NCI-H2196 (cell line): ENCODE results near the gene CDC42EP5.
A peak's percentile ranks its signal among the peaks of the same experiment; 100 is the strongest.
"Not testable (repeated sequence)": the region's sequence is repeated elsewhere in the genome, so short reads cannot be mapped to it uniquely, and the experiment has no call there.

Source experiments
- DNase-seq: peaks from one replicate; lab custom pipeline; 2025; ENCODE audit not compliant: unreplicated experiment; lab: John Stamatoyannopoulos, UW

Gene CDC42EP5

GRCh38 chr19:54489766-54490165 lies 16.7 kb upstream of the CDC42EP5 start:
- no peak for DNase-seq

DNA sequence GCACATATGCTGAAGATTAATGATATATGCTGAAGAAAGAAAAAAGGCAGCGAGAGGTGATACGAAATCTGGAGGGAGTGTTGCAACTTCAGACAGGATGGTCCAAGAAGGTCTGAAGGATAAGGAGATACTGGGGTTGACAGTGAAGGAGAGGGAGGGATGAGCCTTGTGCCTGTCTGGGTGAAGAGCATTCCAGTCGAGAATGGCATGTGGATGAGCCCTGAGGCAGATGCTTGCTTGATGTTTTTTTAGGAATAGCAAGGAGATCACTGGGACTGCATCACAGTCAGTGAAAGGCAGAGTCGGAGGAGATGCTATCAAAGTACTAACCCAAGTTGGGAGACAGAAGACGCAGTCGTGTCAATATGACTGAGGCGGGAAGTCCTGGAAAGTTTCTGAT lies 16.2 kb upstream of the CDC42EP5 start:
- no peak for DNase-seq

- no peak for DNase-seq
Measured at GRCh38 chr19:54485851-54486250, 12.8 kb upstream of the CDC42EP5 start.

DNA sequence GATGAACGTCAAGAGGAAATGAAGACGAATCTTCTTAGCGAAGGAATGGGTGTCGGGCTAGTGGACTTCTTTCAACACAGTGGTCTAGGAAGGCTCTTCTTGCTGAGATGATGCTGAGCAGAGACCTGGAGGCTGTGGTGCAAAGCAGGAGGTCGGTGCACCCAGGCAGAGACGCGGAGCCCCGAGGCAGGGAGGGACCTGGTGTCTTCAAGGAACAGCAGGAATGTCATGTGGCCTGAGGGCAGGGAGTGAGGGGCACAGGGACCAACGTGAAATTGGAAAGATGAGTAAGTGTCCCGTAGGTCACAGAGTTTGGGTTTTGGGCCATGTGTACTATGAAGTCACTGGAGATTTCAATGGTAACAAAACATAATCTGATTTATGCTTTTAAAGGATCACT lies 11.4 kb upstream of the CDC42EP5 start:
- DNase-seq, result no peak

GRCh38 chr19:54482889-54483288 lies 9.8 kb upstream of the CDC42EP5 start:
- DNase-seq, result no peak

- DNase-seq, result peak; percentile 66
Measured at GRCh38 chr19:54481326-54481930, 8.3 kb upstream of the CDC42EP5 start.

DNA sequence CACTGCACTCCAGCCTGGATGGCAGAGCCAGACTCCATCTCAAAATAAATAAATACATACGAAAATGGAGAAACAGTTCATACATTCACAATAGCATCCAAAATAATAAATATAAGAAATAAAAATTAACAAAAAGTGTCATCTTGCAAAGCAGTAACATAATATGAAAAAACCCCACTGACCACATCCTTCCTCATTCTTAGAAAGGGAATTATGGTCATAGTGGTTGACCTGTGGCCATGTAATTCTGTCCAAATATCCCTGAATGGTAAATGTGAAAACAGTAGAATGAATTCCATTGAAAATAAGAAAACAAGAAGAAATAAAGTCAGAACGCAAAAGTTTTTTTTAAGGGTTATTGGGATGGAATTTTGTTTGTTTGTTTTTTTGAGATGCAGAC lies 7.0 kb upstream of the CDC42EP5 start:
- no peak for DNase-seq

DNA sequence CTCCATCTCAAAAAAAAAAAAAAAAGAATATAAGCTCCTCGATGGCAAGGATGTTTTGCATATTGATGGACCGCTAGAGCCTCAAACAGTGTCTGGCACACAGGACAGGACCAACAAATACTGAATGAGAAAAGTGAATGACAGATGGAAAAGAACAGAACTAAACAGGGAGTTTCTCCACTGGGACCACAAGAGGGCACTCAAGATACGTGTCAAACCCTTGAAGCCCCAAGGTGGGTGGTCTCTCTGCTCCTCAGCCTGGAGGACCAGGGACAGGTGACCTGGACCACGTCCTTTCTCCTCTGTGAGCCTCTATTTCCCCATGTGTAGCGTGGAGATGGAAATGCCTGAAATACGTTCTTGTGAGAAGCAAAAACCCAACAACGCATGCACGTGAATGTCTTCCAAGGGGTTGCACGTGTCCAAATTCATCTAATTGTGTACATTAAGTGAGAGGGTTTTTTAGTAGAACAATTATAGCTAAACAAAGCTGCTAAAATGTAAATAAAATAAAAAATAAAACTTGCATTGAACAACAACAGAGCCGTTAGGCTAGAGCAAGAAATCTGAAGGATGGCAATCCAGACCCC lies 5.7 kb upstream of the CDC42EP5 start:
- peak; percentile 53 for DNase-seq

DNA sequence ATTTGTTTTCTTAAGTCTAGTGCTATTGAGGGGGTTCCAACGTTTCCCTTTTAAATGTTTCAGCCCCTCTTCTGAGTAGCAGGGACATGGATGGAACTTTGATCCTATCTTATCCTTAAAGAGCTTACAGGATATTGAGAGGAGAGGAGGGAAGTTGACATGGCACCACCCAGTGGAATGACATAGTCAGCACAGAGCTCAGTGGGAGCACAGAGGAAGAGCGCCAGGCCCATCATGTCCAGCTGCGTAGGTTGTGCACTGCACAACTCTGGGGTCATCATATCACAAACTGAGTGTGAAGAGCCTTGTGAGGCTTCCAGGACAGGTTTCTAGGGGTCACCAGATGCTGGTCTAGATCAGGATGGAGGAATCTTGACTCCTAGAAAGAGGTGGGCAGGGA lies 4.6 kb upstream of the CDC42EP5 start:
- DNase-seq, result no peak

GRCh38 chr19:54475706-54476105 lies 2.6 kb upstream of the CDC42EP5 start:
- no peak for DNase-seq

- DNase-seq, result no peak
Measured at GRCh38 chr19:54473892-54474372, 836 bp upstream of the CDC42EP5 start.

DNA sequence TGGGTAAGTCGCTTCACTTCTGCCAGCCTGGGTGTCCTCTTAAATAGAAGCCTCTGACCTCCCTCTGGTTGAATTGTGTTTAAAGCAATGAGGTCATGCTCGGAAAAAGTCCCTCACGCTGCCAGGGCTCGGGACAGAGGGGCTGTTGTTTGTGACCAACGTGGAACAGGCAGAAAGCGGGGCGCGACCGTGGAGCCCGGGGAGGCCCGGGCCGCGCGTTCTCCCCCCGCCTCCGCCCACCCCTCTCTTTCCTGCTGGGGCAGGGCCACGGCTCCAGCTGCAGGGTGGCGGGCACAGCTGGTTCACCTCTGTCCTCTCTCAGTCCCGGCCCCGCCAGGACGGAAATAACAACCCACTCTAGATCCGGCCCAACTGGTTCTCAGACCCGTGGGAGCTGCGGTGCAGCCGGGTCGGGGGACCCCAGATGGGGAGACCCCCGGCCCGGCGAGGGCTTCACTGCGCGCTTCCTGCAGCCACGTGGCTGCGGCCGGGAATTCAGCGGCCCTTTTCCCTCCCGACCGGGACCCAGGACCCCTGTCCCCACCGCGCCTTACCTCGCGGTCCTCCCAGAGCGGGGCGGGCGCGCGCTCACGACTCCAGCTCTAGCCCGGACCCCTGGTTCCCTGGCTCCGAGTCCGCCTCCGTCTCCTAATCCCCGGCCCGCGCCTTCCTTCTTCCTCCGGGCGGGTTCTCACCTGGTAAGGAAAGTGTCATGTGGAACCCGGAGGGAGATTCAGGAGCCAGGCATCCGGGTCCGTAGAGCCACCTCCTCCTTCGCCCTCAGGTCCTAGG lies 1.9 kb downstream of the CDC42EP5 start:
- peak; percentile 26 for DNase-seq

DNA sequence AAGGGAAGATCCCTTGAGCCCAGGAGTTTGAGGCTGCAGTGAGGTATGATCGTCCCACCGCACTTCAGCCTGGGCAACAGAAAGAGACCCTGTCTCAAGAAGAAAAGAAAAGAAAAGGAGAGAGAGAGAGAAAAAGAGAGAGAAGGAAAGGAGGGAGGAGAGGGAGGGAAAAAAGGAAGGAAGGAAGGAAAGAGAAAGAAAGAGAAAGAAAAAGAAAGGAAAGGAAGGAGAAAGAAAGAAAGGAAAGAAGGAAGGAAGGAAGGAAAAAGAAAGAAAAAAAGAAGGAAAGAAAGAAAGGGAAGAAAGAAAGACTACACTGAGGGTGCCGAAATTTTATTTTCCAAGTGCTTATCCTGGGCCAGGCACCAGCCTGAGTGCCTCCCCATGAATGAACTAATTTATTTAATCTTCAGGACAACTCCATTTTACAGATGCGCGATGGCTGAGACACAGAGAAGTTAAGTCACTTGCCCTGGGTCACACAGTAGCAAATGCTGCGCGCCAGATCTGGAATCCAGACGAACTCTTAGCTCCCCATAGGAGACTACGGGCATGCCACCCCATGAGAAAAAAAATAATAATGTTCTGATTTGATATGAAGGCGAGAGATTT lies 2.7 kb downstream of the CDC42EP5 start:
- no peak for DNase-seq

- DNase-seq, result no peak
Measured at GRCh38 chr19:54469496-54469934, 3.6 kb downstream of the CDC42EP5 start.

DNA sequence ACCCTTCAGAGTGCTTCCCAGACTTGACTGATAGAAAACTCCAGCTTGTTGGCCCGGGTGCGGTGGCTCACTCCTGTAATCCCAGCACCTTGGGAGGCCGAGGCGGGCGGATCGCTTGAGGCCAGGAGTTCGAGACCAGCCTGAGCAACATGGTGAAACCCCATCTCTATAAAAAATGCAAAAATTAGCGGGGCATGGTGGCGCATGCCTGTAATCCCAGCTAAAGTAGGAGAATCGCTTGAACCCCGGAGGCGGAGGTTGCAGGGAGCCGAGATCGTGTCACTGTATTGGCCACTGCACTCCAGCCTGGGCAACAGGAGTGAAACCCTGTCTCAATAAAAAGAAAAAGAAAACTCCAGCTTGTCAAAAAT lies 7.0 kb downstream of the CDC42EP5 start:
- DNase-seq, result not testable (repeated sequence)

- DNase-seq, result no peak
Measured at GRCh38 chr19:54465426-54466109, 7.5 kb downstream of the CDC42EP5 start.

DNA sequence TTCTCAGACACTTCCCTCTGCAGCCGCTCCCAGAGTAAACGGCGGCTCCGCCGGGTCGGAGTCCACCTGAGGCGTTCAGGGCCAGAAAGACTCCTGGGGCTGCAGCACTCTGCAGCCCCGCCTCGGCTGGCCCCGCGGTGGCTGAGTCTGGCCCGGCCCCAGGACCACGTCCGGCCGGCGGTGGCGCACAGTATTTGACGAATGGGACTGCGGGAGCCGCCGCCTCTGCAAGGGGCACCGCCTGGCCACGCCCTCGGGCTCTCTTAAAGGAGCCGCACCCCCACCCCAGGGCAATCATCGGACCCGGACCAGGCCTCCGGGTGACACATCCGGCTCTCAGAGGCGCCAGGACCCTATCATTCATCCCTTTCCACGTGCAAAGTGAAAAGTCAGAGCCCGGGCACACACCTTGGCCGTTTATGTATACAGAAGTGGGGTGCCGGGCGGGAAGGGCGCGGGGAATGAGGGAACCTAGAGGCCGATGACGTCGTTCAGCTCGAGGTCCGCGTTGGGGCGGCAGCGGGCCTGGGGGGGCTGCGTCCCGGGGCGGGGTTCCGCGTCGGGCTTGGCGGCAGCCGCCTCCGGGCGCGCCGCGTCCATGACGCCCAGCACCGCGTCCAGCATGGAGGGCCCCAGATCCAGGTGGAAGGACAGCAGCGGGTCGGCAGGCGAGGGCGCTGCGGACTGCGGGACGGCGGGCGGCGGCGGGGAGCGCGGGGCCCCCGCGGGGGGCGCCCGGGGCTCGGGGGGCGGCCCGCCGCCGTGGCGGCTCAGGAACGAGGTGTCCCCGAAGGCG lies 8.3 kb downstream of the CDC42EP5 start:
- DNase-seq, result peak; percentile 95

GRCh38 chr19:54464044-54464629 lies 9.0 kb downstream of the CDC42EP5 start:
- peak; percentile 100 for DNase-seq

DNA sequence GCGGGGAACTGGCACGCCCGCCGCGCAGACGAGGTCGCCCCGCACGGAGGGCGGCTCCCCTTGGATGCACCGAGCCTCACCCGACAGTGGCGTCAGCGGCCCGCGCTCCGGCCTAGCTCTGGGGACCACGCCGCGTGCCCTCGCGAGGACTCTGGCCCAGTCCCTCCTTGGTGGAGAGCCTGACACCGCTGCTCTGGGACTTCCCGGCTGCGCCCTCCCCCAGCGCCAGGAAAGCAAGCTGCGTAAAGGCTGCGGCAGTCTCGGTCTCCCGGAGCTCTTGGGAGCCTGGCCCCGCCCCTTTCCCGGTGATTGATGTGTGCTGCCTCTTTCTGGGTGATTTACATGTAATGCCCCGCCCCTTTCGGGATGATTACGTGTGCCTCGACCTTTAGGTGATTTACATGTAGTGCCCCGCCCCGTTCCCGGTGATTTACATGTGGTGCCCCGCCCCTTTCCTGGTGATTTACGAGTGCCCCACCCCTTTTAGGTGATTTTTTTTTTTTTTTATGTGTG lies 9.5 kb downstream of the CDC42EP5 start, which contains the start of gene LENG9:
TSS of gene LENG9 (minus strand) at position 248 of the 513 bp plus-strand sequence. CDS start 252 bp downstream, outside the sequence.
- peak; percentile 99 for DNase-seq
